UCSD-AML1 (cell line): ENCODE results near the gene LRRC37B.
"Not testable (repeated sequence)": the region's sequence is repeated elsewhere in the genome, so short reads cannot be mapped to it uniquely, and the experiment has no call there.

ENCODE experiments used
- DNase-seq: peaks from one replicate; lab custom pipeline; 2025; ENCODE audit not compliant: unreplicated experiment; lab: John Stamatoyannopoulos, UW

LRRC37B gene

GRCh38 chr17:32006957-32007462, at the start of gene LRRC37B:
LRRC37B (plus strand) TSS chr17:32007383; CDS start chr17:32021393, 14,010 bp downstream.
- peak; percentile 88 for DNase-seq

GRCh38 chr17:31964131-31964530, 43.1 kb upstream of the LRRC37B start:
- DNase-seq = not testable (repeated sequence)

- no peak for DNase-seq
These were observed 39.5 kb upstream of the LRRC37B start for GRCh38 chr17:31967648-31968047.

DNA sequence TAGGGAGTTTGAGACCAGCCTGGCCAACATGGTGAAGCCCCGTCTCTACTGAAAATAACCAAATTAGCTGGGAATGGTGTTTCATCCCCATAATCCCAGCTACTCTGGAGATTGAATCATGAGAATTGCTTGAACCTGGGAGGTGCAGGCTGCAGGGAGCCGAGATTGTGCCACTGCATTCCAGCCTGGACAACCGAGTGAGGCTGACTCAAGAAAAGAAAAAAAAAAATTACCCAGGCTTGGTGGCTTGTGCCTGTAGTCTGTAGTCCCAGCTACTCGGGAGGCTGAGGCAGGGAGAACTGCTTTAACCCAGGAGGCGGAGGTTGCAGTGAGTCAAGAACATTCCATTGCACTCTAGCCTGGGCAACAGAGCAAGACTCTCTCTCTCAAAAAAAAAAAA, 36.8 kb upstream of the LRRC37B start:
- not testable (repeated sequence) for DNase-seq

DNA sequence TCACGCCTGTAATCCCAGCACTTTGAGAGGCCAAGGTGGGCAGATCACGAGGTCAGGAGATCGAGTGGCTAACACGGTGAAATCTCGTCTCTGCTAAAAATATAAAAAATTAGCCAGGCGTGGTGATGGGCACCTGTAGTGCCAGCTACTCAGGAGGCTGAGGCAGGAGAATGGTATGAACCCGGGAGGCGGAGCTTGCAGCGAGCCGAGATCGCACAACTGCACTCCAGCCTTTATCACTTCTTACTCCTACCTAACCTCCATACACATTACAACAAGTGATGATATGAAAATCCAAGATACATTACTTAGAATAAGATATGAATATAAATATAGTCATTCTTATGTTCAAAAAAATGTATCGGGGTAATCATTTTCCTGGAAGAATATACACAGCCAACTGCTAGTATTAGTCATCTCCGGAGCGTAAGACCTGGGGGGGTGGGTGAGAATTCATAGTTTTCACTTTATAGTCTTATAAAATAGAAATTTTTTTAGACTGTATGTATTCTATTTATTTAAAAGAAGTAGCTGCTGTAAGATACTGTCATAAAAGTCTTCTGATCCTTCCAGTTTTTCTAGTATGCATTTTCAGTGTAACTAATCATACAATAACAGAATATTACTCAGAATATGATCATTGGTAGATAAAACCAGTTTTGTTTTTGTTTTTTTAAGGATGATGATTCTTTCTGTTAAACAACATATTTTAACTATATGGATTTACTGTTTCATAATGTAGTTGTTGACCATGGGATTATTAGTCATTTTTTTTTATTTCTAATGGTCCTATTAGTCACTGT, 32.7 kb upstream of the LRRC37B start:
- DNase-seq = not testable (repeated sequence)

DNA sequence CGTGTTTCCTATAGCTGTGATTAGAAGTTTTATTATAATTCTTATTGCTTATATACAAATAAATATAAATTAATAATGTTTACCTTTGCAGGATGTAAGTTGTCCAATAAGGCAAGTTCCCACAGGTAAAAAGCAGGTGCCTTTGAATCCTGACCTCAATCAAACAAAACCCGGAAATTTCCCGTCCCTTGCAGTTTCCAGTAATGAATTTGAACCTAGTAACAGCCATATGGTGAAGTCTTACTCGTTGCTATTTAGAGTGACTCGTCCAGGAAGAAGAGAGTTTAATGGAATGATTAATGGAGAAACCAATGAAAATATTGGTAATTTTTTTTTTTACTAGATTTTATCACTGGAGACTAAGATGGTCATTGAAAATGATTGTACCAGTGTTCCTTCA, 31.8 kb upstream of the LRRC37B start:
- DNase-seq = not testable (repeated sequence)

DNA sequence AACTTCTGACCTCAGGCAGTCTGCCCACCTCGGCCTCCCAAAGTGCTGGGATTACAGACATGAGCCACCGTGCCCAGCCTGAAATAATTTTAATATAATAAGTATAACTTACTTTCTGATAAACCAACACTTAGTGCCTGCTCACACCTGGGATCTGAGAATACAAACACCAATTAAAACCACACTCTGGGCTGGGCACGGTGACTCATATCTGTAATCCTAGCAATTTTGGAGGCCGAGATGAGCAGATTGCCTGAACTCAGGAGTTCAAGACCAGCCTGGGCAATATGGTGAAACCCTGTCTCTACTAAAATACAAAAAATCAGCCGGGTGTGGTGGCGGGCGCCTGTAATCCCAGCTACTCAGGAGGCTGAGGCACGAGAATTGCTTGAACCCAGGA, 15.4 kb upstream of the LRRC37B start:
- DNase-seq = not testable (repeated sequence)

DNA sequence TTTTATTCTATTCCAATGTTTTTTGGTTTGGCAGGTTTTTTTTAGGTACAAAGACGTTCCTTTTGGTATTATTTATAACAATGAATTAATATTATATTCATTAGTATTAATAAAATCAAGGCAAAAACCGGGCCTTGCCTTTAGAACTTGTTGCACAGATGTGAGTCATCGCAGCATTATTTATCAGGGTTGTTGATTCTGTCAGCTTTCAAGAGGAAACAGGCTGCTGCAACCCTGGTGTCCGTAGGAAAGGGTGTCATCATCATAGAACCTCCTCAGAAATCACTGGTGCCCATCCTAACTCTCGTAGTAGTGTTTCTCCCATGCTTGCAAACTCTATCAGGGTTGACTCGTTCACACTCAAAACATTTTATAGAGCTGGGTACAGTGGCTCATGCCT, 10.2 kb upstream of the LRRC37B start:
- DNase-seq = no peak

DNA sequence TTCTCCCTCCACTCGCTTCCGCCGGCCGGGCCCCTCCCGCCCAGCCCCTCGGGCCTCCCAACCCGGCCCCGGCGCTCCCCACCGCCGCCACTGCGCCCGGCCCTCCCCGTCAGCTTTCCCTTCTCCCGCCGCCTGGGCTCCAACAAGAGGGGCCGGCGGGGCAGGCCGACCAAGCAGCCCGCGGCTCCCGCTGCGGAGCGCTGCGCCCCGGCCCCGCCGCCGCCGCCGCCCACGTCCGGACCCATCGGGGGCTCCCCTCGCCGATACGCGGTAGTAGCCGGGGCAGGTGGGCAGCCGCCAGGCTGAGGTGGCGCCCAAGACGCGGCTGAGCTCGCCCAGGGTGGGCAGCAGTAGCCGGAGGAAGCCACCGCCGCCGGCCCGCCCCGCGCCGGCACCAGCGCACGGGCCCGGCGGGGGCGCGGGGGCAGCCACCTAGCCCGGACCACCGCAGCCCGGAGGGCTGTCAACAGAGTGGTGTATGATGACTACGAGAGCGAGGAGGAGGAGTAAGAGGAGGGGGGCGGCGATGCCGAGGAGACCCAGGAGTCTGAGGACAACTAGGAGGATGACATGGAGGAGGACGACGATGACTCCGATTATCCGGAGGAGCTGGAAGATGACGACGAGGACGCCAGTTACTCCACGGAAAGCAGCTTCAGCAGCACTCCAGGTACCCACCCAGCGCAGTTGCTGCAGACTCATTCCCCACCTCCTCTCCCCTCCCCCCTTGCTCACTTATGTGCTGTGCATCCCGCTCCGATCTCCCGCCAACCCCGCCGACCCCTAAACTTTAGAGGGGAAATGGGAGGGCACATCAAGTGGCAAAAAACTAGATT, 498 bp downstream of the LRRC37B start:
- peak; percentile 41 for DNase-seq

- no peak for DNase-seq
These were observed 2.0 kb downstream of the LRRC37B start for GRCh38 chr17:32009262-32009542.

GRCh38 chr17:32010114-32010513, 2.9 kb downstream of the LRRC37B start:
- DNase-seq = no peak

GRCh38 chr17:32015245-32016013, 8.2 kb downstream of the LRRC37B start:
- DNase-seq = no peak

DNA sequence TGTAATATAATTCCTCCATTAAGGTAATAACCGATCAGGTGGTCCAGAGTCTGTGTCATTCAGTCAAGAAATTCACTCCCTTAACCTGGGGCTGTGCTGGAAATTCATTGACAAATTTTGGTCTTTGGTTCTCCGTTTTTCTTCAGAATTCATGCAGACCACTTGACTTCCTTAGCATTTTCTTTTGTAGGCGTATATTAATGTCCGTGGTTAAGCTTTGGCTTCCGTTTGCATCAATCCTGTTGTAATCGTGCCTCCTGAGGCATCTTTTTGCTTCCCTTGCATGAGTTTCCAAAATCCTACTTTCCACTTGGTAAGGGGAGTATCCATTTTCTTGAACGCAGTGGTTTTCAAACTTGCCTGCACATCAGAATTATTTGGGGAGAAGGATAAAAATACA, 9.0 kb downstream of the LRRC37B start:
- no peak for DNase-seq

DNA sequence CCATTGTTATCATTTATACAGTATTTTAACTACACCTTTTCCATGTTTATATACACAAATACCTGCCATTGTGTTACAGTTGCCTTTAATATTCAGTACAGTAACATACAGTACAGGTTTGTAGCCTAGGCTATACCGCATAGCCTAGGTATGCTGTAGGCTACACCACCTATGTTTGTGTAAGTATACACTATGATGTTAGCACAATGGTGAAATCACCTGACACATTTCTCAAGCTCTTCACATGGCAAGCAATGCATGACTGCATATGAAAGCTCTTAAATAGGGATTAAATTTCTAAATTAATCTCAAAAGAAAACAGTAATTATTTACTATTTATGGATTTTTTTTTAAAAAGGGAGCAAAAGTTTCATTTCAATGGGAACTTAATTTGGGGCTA, 12.0 kb downstream of the LRRC37B start:
- no peak for DNase-seq

GRCh38 chr17:32020943-32021614, 13.9 kb downstream of the LRRC37B start:
- DNase-seq = no peak

GRCh38 chr17:32021615-32021955, 14.4 kb downstream of the LRRC37B start:
- no peak for DNase-seq

DNA sequence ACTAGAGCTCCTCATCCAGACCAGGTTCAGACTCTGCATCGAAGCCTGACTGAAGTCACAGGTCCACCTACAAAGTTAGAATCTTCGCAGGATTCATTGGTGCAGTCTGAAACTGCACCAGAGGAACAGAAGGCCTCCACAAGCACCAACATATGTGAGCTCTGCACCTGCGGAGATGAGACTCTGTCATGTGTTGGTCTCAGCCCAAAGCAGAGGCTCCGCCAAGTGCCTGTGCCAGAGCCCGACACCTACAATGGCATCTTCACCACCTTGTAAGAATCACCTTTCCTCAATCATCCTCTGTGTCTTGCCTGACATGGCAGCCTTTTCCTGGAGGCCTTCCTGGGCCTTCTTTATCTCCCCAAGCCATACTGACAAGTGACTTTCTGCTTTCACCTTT, 15.4 kb downstream of the LRRC37B start:
- not testable (repeated sequence) for DNase-seq

GRCh38 chr17:32027271-32027670, 20.1 kb downstream of the LRRC37B start:
- DNase-seq = not testable (repeated sequence)

DNA sequence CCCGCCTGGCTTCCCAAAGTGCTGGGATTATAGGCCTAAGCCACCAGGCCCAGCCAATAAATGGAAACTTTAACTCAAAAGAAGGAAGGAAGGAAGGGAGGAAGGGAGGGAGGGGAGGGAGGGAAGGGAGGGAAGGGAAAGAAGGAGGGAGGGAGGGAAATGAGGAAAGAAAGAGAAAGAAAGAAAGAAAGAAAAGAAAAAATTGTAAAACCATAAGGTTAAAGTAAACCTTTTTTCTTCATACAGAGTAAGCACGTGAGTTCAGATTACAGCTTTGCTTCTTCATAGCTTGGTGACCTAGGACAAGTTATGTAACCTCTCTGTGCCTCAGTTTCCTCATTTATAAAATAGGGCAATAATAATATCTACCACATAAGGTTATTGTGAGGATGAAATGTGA, 26.0 kb downstream of the LRRC37B start:
- DNase-seq = no peak

GRCh38 chr17:32033812-32034211, 26.6 kb downstream of the LRRC37B start:
- not testable (repeated sequence) for DNase-seq

- DNase-seq = not testable (repeated sequence)
These were observed 33.1 kb downstream of the LRRC37B start for GRCh38 chr17:32040246-32040645.
